ENCODE measurements around the gene CCR7. TPM values are rescaled to one million over a fixed set of nuclear protein-coding genes. Genes with fewer than 3 reads are reported as not detected.

The CCR7 gene
- total and polyA plus RNA-seq, 2 of the 8 experiments (the other 6 are each of a cell fraction or from before 2014, with no cell fraction given) = 0.12 to 0.17 TPM

- TF ChIP-seq CTCF (IDR thresholded peaks at IDR 0.05; ENCODE audit: control extremely low read depth in 1 of 3, insufficient read depth in 1 of 3, low read depth in 1 of 3, low read length in 3 of 3) = peak; percentile 97 to 99 (median 97)
- TF ChIP-seq CHD1 (IDR thresholded peaks at IDR 0.05; ENCODE audit: low read depth, low read length) = no peak
- TF ChIP-seq TAF7 (optimal IDR thresholded peaks at IDR 0.05; ENCODE audit: borderline replicate concordance, low read depth, low read length) = no peak
These were observed 5.2 kb downstream of the CCR7 start (continued) for GRCh38 chr17:40559954-40560591.
